ENCODE data around the gene MMP26.

MMP26 gene

DNA sequence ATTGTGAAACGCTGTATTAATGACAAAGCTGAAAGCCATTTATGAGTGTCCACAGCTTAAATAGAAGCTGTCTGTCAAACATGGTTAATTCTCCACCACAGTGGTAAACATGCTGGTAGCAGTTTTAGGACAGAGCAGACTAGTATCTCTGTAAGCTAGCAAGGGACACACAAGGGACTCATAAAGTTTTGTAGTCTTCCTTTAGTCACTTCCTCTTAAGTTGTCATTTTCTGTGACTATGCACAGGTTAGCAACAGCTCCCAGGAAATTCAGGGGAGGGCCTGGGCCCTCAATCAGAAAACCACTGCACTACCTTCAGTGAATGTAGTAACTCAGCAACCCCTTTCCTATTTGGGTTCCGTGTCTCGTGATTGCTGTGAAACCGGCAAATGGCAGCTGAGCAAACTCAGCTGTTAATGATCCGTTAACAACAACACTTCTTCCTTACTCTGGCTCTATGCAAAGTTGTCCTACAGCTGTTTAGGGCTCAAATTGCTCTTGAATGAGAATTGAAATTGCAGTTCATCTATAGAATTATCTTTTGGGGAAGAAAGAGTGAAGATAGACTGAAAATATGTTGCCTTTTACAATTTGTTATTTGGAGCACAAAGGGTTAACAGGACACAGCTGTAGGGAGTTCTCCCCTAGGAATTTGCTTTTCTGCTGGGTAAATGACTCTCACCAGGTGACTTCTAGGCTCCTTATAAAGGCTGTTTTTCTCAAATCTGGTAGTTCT, at the start of gene MMP26:
TSS of gene MMP26 (plus strand) at position 731 of the 736 bp plus-strand sequence.
- no peak for DNase-seq (ENCODE audit: low read depth)

GRCh38 chr11:4658629-4659445, 45.7 kb upstream of the MMP26 start:
- DNase-seq (ENCODE audit: low read depth) = no peak

DNA sequence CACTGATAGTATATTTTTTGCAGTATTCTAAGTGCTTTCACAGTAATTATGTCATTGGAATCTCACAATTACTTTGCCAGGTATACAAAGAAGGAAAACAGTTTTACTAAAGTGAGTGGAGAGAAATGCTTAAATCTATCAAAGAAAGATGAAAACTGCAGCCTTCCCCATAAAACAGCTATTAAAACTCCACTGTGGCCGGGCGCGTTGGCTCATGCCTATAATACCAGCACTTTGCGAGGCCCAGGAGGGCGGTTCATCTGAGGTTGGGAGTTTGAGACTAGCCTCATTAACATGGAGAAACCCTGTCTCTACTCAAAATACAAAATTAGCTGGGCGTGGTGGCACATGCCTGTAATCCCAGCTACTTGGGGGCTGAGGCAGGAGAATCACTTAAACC, 41.7 kb upstream of the MMP26 start:
- no peak for DNase-seq (ENCODE audit: low read depth)

GRCh38 chr11:4664183-4664582, 40.4 kb upstream of the MMP26 start:
- no peak for DNase-seq (ENCODE audit: low read depth)

DNA sequence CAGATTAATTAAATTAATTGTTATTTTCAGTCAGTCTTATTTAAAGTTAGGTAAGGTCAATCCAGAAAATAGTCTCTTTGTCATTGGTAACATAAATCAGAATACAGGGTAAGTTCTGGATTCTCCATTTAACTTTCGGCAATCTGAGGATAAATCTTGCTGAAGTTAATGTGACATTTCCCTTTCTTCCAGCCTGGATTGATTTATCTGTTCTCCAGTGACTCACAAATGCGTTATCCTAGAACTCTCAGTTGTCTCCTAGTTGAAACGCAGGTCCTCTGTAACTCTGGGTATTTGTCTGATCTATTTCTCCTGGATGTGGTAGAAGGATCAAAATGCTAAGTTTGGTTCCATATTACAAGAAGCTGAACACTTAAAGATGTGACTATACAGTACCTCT, 39.8 kb upstream of the MMP26 start:
- no peak for DNase-seq (ENCODE audit: low read depth)

GRCh38 chr11:4665424-4665823, 39.2 kb upstream of the MMP26 start:
- no peak for DNase-seq (ENCODE audit: low read depth)

GRCh38 chr11:4671741-4672140, 32.8 kb upstream of the MMP26 start:
- no peak for DNase-seq (ENCODE audit: low read depth)

DNA sequence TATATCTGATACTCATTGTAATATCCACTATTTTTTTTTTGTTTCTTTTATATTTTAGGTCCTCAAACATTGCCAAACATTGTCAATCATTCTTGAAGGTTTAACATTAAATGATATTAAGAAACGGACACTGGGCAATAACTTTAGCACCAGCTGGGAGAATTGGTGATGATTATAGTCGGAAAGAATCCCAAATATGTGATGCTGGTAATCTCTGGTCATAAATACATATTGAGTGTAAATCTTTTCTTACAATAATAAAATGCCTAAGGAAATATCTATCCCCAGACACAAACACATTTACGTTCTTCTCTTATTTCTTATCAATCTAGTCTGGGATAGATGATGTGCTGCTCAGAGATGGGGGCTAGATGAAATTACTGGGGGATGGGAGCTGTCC, 32.1 kb upstream of the MMP26 start:
- peak; percentile 70 for DNase-seq (ENCODE audit: low read depth)

- DNase-seq (ENCODE audit: low read depth) = no peak
These were observed 30.8 kb upstream of the MMP26 start for GRCh38 chr11:4673781-4674180.

- DNase-seq (ENCODE audit: low read depth) = no peak
These were observed 26.6 kb upstream of the MMP26 start for GRCh38 chr11:4677948-4678347.

DNA sequence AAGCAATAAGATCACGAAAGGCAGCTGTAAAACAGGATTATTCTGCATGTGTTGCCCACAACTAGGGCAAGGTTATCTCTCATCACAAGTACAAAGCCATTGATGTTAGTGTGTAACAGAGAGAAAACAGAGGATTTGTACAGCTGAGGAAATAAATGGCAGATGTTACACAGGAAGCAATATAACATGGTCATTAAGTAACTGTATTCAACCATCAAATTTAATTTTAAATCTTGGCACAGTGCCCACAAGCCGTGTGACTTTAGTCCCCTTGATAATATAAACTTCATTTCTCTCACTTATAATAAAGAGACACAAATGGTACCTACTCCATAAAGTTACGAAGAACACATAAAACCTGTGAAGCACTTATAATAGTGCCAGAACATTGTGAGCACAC, 24.2 kb upstream of the MMP26 start:
- no peak for DNase-seq (ENCODE audit: low read depth)

DNA sequence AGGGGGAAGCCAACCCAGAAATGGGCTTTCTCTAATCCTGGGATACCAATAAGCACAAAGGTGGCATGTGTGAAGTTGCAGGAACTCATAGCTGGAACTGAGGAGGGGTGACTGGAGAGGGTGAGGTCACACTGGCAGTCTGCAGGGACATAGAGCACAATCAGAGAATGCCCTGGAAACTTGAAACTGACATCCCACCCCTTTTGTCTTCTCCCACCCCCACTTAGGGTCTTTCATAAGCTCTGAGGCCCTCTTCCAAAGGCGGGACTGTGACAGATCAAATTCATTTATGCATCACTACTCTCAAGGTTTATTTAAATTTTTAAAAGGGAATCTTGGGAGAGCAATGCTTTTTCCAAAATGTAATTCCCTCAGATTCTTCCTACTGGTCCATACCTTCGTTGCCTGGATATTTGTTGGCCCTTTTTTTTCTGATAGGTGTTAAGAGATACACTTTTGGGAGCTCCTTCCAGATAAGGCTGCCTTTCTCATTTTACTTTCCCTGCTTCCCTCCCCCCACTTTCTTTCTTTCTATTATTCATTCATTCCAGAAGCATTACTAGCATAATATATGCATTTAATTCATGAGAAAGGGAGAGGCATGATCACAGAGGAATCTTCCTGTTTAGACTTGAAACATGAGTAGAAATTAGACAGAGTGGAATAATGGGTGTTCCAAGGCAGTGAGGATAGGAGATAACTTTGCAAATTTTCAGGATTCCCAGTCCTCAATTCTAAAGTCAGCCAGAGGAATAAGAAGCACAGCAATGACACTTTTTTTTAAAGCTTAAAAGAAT, 21.8 kb upstream of the MMP26 start:
- no peak for DNase-seq (ENCODE audit: low read depth)

- no peak for DNase-seq (ENCODE audit: low read depth)
These were observed 19.8 kb upstream of the MMP26 start for GRCh38 chr11:4684631-4685285.

GRCh38 chr11:4695442-4695841, 9.1 kb upstream of the MMP26 start:
- DNase-seq (ENCODE audit: low read depth) = no peak

DNA sequence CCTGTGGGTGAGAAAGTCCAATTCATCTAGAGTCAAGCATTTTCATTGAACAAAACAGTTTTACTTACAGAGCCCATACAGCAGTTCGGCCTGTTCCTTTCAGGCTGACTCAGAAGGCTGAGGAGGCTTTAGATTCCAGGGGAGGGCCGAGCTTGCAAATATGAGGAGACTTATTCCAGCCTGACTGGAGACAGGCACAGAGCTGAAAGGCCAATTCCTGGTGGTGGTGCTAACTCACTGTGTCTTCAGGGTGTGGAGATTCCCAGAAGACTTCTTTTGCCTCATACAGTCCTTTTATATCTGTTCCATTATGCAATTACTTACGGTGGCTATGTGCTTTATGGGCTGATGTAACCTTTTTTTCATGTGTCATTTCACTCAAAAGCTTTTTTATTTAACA, 7.0 kb upstream of the MMP26 start, which contains the start of gene OR51E2:
TSS of gene OR51E2 (minus strand) at position 269 of the 400 bp plus-strand sequence. CDS start 15,142 bp downstream, outside the sequence.
- no peak for DNase-seq (ENCODE audit: low read depth)

- DNase-seq (ENCODE audit: low read depth) = no peak
These were observed 4.7 kb upstream of the MMP26 start for GRCh38 chr11:4699697-4700435.

- DNase-seq (ENCODE audit: low read depth) = no peak
These were observed 4.2 kb upstream of the MMP26 start for GRCh38 chr11:4700436-4700820.

- no peak for DNase-seq (ENCODE audit: low read depth)
These were observed 278 bp downstream of the MMP26 start for GRCh38 chr11:4704790-4705334.

DNA sequence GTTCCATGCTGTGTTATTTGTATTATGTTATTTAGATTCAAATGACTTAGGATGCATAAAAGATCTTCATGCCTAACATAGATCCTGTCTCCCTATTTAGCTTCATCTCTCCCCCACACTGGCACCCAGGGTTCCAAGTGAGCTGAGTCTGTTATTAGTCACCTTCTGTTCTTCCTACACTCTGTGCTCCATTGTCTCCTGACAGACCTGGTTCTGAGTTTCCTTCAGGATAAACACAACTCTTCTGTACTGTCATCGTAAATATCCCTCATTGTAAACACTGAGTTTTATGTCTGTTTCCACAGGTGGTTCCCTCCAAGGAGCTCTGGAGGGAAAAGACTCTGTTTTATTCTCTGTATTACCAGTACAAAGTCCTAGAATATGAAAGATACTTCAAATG, 8.7 kb downstream of the MMP26 start:
- no peak for DNase-seq (ENCODE audit: low read depth)

- no peak for DNase-seq (ENCODE audit: low read depth)
These were observed 9.7 kb downstream of the MMP26 start for GRCh38 chr11:4714300-4714699.
